ENCODE data around the gene GPR89A. TPM values are rescaled to one million over a fixed set of nuclear protein-coding genes. Genes with fewer than 3 reads are reported as not detected.
"Not testable (repeated sequence)": the region's sequence is repeated elsewhere in the genome, so short reads cannot be mapped to it uniquely, and the experiment has no call there.

Gene GPR89A
- 10 to 100 TPM in 3 of 4 donors, 1 to 10 TPM in 1; 6.9 to 34.8 (median 19.3) TPM for total RNA-seq

GRCh38 chr1:145607833-145608733, at the start of gene GPR89A:
Gene GPR89A (plus strand): TSS chr1:145607988. CDS start chr1:145608134, 146 bp downstream.
- Histone ChIP-seq H3K4me1 (peaks cover 0 to 15% (median 6%) of the 10 kb centered on the region in 3 donors), H3K27ac (peak within 1 kb of the TSS; percentile 94 to 95 (median 94)), H3K4me3 (peak within 1 kb of the TSS; percentile 70 to 85 (median 82))
- intact Hi-C loops (cut with DNase I); H3K36me3 ChIP-seq; H3K27me3 ChIP-seq; H3K9me3 ChIP-seq: not testable (repeated sequence)
- peak in 3 of 4 donors; percentile 69 to 73 (median 73) for TF ChIP-seq POLR2A (IDR thresholded peaks at IDR 0.05)
- peak; percentile 45 for DNase-seq
- 0% methylated on average over 20 of the region's 71 CpGs; no CpG with 5 or more reads in 1 of the 2 donors for WGBS, 2 donors

- H3K4me1 ChIP-seq; DNase-seq; H3K27ac ChIP-seq; H3K9me3 ChIP-seq; H3K27me3 ChIP-seq; intact Hi-C loops (cut with DNase I); H3K4me3 ChIP-seq; H3K36me3 ChIP-seq: not testable (repeated sequence)
- WGBS, 2 donors = 93 to 100% methylated on average over 1 to 3 of the region's 5 CpGs
Measured at GRCh38 chr1:145586820-145587219, 21.0 kb upstream of the GPR89A start.

GRCh38 chr1:145590806-145591205, 17.0 kb upstream of the GPR89A start:
- H3K27me3 ChIP-seq; H3K4me1 ChIP-seq; intact Hi-C loops (cut with DNase I); H3K4me3 ChIP-seq; H3K9me3 ChIP-seq; H3K36me3 ChIP-seq; H3K27ac ChIP-seq; DNase-seq: not testable (repeated sequence)
- TF ChIP-seq CTCF (IDR thresholded peaks at IDR 0.05) = peak in 2 of 6 experiments; percentile 10 to 39
- 0% methylated on average over 2 of the region's 7 CpGs; no CpG with 5 or more reads in 1 of the 2 donors for WGBS, 2 donors

- H3K27ac ChIP-seq; DNase-seq; H3K4me1 ChIP-seq; H3K36me3 ChIP-seq; H3K27me3 ChIP-seq; H3K9me3 ChIP-seq; intact Hi-C loops (cut with DNase I); H3K4me3 ChIP-seq: not testable (repeated sequence)
Measured at GRCh38 chr1:145592347-145592746, 15.4 kb upstream of the GPR89A start.

GRCh38 chr1:145595421-145595820, 12.4 kb upstream of the GPR89A start:
- H3K36me3 ChIP-seq; H3K4me1 ChIP-seq; H3K27me3 ChIP-seq; DNase-seq; H3K9me3 ChIP-seq; H3K27ac ChIP-seq; H3K4me3 ChIP-seq; intact Hi-C loops (cut with DNase I): not testable (repeated sequence)

- H3K27ac ChIP-seq; H3K36me3 ChIP-seq; H3K27me3 ChIP-seq; H3K4me1 ChIP-seq; DNase-seq; H3K4me3 ChIP-seq; H3K9me3 ChIP-seq; intact Hi-C loops (cut with DNase I): not testable (repeated sequence)
- 76 to 83% methylated on average over 6 of the region's 6 CpGs for WGBS, 2 donors
Measured at GRCh38 chr1:145596236-145596635, 11.6 kb upstream of the GPR89A start.

GRCh38 chr1:145599426-145599825, 8.4 kb upstream of the GPR89A start:
- intact Hi-C loops (cut with DNase I); H3K36me3 ChIP-seq; H3K9me3 ChIP-seq; H3K4me1 ChIP-seq; H3K27me3 ChIP-seq; H3K4me3 ChIP-seq; DNase-seq; H3K27ac ChIP-seq: not testable (repeated sequence)
- WGBS, 2 donors = 80 to 87% methylated on average over 1 to 4 of the region's 5 CpGs

GRCh38 chr1:145601593-145601992, 6.2 kb upstream of the GPR89A start:
- Histone ChIP-seq H3K36me3 (no peaks in the 10 kb centered on the region), H3K4me3 (no peak overlapping the region), H3K27me3 (peaks cover 0 to 2% (median 0%) of the 10 kb centered on the region in 4 donors), H3K27ac (no peak overlapping the region), H3K9me3 (no peaks in the 10 kb centered on the region), H3K4me1 (no peaks in the 10 kb centered on the region)
- no peak for DNase-seq
- WGBS, 2 donors = 53 to 70% methylated on average over 1 of the region's 1 CpG
- no peak for TF ChIP-seq CTCF (IDR thresholded peaks at IDR 0.05)
- TF ChIP-seq POLR2A (IDR thresholded peaks at IDR 0.05) = no peak
- intact Hi-C loops (cut with DNase I) = no loop called here

- H3K27me3 ChIP-seq; H3K27ac ChIP-seq; H3K36me3 ChIP-seq; DNase-seq; H3K4me3 ChIP-seq; H3K9me3 ChIP-seq; intact Hi-C loops (cut with DNase I): not testable (repeated sequence)
- 75 to 87% methylated on average over 4 of the region's 5 CpGs for WGBS, 2 donors
- peaks cover 0 to 15% (median 6%) of the 10 kb centered on the region in 3 donors for H3K4me1 ChIP-seq
Measured at GRCh38 chr1:145606840-145607239, 948 bp upstream of the GPR89A start.

GRCh38 chr1:145607289-145607688, 499 bp upstream of the GPR89A start:
- intact Hi-C loops (cut with DNase I); DNase-seq; H3K9me3 ChIP-seq; H3K4me3 ChIP-seq; H3K36me3 ChIP-seq; H3K27ac ChIP-seq; H3K27me3 ChIP-seq: not testable (repeated sequence)
- peaks cover 0 to 15% (median 6%) of the 10 kb centered on the region in 3 donors for H3K4me1 ChIP-seq
- WGBS, 2 donors = no CpG with 5 or more reads among the region's 11 CpGs

- H3K27ac ChIP-seq; DNase-seq; intact Hi-C loops (cut with DNase I); H3K36me3 ChIP-seq; H3K27me3 ChIP-seq; H3K9me3 ChIP-seq; H3K4me3 ChIP-seq: not testable (repeated sequence)
- H3K4me1 ChIP-seq = peaks cover 0 to 15% (median 6%) of the 10 kb centered on the region in 3 donors
- WGBS, 2 donors = 86 to 95% methylated on average over 2 of the region's 2 CpGs
Measured at GRCh38 chr1:145610744-145611143, 3.0 kb downstream of the GPR89A start.

Measured in esophagus squamous epithelium (tissue), 5 donors.